GM18909 (cell line): ENCODE measurements around the gene OCA2.

Source experiments
- ATAC-seq: cut with Tn5 transposase; IDR thresholded peaks from one replicate; pipeline ENCODE4 v1.9.1; 2021; ENCODE audit warnings: mild to moderate bottlenecking; ENCODE audit not compliant: unreplicated experiment, poor library complexity

OCA2 gene

GRCh38 chr15:28082891-28083684, 16.0 kb downstream of the OCA2 start:
- no peak for ATAC-seq

DNA sequence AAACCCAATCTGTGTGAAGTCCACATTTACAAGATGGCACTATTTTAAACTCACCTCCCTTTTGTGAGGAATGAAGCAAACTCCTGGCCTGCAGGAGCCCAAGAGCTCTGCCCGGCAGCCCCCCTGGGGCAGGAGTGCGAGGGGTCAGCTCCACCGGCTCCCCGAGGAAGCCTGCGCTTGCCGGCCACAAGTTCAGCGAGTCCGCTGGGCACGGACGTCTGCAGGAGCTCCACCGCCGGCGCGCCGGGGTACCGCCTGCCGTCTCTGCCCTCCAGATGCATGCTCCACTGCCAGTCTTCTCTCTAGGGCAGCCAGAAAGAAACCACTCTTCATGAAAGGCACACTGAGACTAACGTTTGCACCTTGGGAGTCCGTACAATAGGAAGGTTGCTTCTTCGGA, 17.5 kb downstream of the OCA2 start:
- no peak for ATAC-seq

GRCh38 chr15:28080386-28080785, 18.7 kb downstream of the OCA2 start:
- no peak for ATAC-seq

- ATAC-seq = no peak
Measured at GRCh38 chr15:28079313-28079969, 19.7 kb downstream of the OCA2 start.

DNA sequence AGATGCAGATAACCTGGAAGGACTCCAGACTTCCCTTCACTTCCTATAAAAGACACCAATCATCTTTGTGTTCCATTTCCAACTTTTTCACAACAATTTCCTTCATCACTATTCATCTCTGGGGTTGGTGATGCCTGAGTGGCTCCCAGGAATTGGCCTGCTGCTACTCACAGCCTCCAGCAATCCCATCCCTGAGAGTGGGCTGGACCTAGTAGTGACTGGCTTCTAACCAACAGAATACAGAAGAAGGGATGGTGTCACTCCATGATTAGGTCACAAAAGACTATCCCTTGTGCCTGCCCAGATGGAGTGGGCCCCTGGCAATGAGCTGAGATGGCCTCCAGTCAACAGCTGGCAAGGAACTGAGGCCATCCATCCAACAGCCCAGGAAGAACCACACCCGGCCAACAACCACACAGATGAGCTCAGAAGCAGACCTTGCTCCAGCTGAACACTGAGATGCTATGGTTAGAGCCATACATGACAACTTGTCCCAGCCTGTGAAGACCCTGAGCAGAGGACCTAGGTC, 20.9 kb downstream of the OCA2 start:
- ATAC-seq = no peak

- ATAC-seq = no peak
Measured at GRCh38 chr15:28075573-28075972, 23.5 kb downstream of the OCA2 start.

- no peak for ATAC-seq
Measured at GRCh38 chr15:28068930-28069329, 30.2 kb downstream of the OCA2 start.

GRCh38 chr15:28066231-28066630, 32.9 kb downstream of the OCA2 start:
- ATAC-seq = no peak

DNA sequence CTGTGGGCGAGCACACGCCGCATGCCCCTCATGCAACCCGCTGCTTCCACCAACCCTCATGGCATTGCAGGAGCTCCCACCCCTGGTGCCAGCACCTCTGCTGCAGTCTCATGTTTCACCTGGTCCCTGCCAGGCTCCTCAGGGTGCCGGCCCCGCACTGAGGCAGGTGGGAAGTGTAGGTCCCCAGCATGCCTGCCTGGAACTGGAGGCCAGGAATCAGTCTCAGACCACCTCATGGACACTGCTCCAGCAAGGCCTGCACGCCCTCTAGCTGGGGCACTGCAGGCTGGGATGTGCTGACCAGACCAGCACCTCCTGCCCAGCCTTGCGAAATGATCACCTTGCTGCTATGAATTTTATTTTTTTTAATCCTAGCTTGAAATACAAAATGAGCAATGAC, 39.1 kb downstream of the OCA2 start:
- no peak for ATAC-seq

DNA sequence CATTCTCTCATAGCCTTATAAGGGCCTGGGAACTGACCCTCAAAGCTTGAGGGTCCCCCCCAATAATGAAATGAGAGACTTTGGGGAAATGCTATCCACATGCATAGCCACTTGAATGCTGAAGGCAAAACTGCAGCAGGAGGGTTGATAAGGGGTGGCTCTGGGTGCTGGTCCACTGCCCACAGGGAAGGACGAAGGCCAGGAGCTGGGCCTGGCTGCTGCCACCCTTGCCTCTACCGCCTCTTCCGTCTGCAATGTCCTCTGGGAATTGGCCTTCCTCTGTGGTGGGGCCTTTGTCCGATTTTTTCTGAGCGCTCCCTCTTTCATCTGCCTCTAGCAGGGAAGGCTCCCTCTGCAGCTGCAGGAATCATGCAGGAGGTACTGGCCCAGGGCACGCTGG, 41.0 kb downstream of the OCA2 start:
- no peak for ATAC-seq

DNA sequence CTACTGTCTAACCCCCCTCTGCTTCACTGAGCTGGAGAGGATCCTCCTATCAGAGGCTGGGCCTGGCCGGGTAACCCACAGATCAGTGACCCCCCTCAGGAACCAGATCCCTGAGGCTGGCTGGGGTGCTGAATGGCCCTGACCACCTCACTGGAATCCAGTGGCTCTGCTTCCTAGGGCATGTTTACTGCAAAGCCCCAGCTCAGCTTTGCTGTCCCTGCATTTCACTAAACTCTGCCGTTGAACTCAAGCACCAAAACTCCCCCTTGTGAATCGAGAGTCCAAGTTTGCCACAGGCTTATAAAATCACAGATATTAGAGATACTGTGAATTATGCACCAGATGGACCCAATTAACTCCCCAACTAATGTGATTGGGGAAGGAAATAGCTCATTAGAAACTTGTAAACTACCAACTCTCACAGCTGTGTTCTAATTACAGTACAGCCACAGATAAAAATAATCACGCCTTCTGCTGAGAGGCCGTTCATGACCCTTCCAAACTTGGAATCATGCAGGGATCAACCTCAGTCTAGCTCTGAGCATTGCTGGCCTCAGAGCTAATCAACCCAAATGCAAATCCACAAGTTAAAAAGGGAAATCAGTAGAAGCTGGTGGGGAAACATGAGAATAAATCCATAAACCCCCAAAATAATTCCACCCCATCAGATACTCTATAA, 47.0 kb downstream of the OCA2 start:
- ATAC-seq = no peak

DNA sequence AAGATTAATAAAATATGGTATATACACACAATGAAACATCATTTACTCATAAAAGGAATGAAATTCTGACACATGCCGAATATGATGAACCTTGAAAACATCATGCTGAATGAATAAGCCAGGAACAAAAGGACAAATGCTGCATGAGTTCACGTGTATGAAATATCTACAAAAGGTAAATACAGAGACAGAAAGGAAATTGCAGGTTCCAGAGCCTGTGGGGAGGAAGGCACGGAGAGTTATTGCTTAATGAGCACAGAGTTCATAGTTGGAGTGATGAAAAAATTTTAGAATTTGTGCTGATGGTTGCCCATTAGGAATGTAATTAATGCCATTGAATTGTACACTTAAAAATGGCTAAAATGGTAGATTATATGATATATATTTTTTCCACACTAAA, 49.5 kb downstream of the OCA2 start:
- ATAC-seq = no peak

DNA sequence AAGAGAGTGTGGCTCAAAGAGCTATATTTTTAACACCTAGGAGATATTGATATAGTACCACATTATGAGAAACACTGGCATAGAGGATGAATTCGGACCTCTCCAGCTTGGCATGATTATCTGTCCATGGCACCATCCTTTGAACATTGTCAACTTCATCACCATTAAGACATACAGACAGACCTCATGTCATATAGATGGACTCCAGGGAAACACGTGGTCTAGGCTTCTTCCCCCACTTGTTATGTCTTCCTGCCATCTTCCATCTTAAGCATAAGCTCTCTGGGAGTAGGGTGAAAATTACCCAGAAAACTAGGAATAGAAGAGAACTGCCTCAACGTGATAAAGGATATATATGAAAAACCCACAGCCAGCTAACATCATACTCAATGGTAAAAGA, 51.8 kb downstream of the OCA2 start:
- ATAC-seq = no peak

DNA sequence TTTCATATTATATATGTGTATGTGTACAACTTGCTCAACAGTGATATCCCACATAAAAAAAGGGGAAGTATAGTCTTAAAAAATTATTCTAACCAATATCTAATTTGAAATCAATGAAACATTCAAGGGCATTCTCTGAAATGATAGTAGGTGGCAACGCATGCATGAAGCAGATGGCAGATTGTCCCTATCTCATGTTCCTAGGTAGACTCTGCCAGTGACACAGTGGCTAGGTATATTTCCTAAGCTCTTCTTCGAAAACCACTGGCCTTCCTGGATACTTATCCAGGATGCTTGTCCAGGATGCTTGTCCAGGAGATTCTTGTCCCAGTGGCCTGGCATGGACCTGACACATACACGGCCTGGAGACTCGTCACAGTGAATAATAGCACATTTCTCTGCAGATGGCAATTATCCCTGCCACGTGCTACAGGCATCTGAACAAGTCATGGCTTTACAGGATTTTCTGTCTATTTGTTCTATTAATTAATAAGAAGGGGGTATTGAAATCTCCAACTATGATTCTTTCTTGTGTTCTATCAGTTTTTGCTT, 54.9 kb downstream of the OCA2 start:
- ATAC-seq = no peak

GRCh38 chr15:28043691-28044091, 55.4 kb downstream of the OCA2 start:
- no peak for ATAC-seq

DNA sequence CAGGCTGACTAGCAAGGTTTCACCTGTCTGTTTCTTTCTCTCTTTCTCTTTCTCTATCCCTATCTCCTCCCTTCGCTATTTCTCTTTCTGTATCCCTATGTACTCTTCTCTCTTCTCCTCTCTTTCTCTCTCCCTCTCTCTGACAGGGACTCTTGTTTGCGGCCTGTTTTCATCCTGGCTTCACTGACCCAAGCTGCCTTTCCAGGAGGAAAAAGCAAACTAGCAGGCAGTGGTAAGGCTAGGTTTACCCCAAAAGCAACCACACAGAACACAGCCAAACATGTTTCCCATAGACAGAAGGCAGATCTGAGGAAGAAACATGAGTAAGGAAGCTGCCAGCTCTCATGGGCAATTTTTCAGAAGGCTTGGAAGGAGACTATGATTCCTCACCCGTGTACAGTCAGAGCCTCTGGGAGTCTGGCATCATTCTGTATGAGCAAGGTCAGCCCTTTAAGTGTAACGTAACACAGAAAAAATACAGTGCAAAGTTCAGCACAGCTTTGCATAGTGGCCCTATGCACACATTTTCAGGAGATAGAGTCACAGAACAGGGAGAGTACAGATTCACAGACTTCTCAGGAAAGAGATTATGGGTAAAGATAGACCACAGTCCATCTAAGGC, 61.0 kb downstream of the OCA2 start:
- ATAC-seq = no peak

GRCh38 chr15:28033443-28033842, 65.7 kb downstream of the OCA2 start:
- ATAC-seq = no peak

GRCh38 chr15:28030801-28031200, 68.3 kb downstream of the OCA2 start:
- ATAC-seq = no peak

GRCh38 chr15:28027714-28028076, 71.4 kb downstream of the OCA2 start:
- ATAC-seq = no peak
